ENCODE results near the gene RFTN1. TPM values are rescaled to one million over a fixed set of nuclear protein-coding genes. Genes with fewer than 3 reads are reported as not detected.

Gene RFTN1
- polyA plus RNA-seq, 1 donor from 2014 or later: 43.1 TPM

GRCh38 chr3:16441371-16441875 is 72.1 kb downstream of the RFTN1 start:
- H3K4me3 Mint-ChIP-seq: no peak overlapping the region
- H3K36me3 Mint-ChIP-seq: peaks cover 6% of the 10 kb centered on the region
- peaks cover 0 to 10% (median 0%) of the 10 kb centered on the region in 3 donors for H3K9me3 Mint-ChIP-seq
- no peak overlapping the region for H3K27ac Mint-ChIP-seq
- H3K4me1 Mint-ChIP-seq: peaks cover 4 to 16% (median 12%) of the 10 kb centered on the region in 3 donors
- no peaks in the 10 kb centered on the region for H3K27me3 Mint-ChIP-seq

DNA sequence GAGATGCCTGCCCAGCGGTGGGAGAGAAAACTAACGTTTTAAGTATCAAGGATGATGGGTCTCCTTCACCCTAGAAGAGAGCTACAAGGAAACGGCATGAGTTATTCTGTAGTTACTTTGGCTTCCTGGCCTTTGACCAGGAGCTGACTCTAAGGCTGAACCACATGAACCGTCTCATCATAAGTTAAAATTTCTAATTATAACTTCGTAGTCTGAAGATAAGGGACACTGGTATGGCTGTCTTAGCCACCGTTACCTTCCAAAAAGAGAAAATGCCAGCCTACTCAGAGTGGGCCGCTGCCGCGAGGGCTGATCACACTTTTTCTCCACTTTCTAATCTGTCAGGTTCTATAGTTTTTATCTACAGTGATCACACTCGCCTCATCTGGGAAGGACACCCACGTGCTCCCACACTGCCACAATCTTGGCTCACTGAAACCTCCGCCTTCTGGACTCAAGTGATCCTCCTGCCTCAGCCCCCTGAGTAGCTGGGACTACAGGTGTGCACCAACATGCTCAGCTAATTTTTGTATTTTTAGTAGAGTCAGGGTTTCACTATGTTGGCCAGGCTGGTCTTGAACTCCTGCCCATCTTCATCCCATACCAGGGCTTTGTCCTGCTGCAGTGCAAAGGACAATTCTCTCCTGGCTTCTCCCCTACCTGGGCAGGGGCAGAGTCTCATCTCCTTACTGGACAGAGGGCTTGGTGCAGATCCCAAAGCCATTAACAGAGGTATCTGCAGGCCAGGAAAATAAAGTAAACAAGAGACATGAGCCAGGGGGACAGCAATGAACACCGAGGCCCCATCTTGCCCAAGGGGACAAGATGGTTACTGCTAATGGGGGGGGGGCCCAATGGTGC is 73.4 kb downstream of the RFTN1 start:
- Mint-ChIP-seq H3K9me3 (peaks cover 0 to 10% (median 0%) of the 10 kb centered on the region in 3 donors), H3K4me1 (peaks cover 4 to 16% (median 12%) of the 10 kb centered on the region in 3 donors), H3K4me3 (peak overlapping the region in 1 of 4 donors; percentile 47), H3K36me3 (peaks cover 4% of the 10 kb centered on the region), H3K27ac (peak overlapping the region in 1 of 3 donors; percentile 65), H3K27me3 (no peaks in the 10 kb centered on the region)

- Mint-ChIP-seq H3K9me3 (peaks cover 0 to 10% (median 0%) of the 10 kb centered on the region in 3 donors), H3K36me3 (peaks cover 4% of the 10 kb centered on the region), H3K27me3 (no peaks in the 10 kb centered on the region), H3K4me3 (no peak overlapping the region), H3K4me1 (peaks cover 4 to 16% (median 12%) of the 10 kb centered on the region in 3 donors), H3K27ac (no peak overlapping the region)
These were observed 74.2 kb downstream of the RFTN1 start for GRCh38 chr3:16439163-16439847.

GRCh38 chr3:16437640-16438039 is 75.9 kb downstream of the RFTN1 start:
- Mint-ChIP-seq H3K27me3 (peaks cover 2% of the 10 kb centered on the region), H3K36me3 (no peaks in the 10 kb centered on the region), H3K27ac (no peak overlapping the region), H3K9me3 (peaks cover 0 to 3% (median 0%) of the 10 kb centered on the region in 3 donors), H3K4me3 (no peak overlapping the region), H3K4me1 (peaks cover 15 to 21% (median 17%) of the 10 kb centered on the region in 3 donors)

- Mint-ChIP-seq H3K9me3 (no peaks in the 10 kb centered on the region), H3K27me3 (peaks cover 20% of the 10 kb centered on the region), H3K4me1 (peaks cover 28 to 31% (median 29%) of the 10 kb centered on the region in 3 donors), H3K4me3 (peak overlapping the region in 3 of 4 donors; percentile 0 to 85 (median 72)), H3K27ac (peak overlapping the region; percentile 14 to 56 (median 18)), H3K36me3 (no peaks in the 10 kb centered on the region)
These were observed 79.8 kb downstream of the RFTN1 start for GRCh38 chr3:16433701-16434151.

- H3K9me3 Mint-ChIP-seq: no peaks in the 10 kb centered on the region
- no peaks in the 10 kb centered on the region for H3K36me3 Mint-ChIP-seq
- H3K4me3 Mint-ChIP-seq: no peak overlapping the region
- H3K27me3 Mint-ChIP-seq: peaks cover 20% of the 10 kb centered on the region
- H3K27ac Mint-ChIP-seq: no peak overlapping the region
- peaks cover 28 to 32% (median 29%) of the 10 kb centered on the region in 3 donors for H3K4me1 Mint-ChIP-seq
These were observed 80.8 kb downstream of the RFTN1 start for GRCh38 chr3:16432714-16433113.

DNA sequence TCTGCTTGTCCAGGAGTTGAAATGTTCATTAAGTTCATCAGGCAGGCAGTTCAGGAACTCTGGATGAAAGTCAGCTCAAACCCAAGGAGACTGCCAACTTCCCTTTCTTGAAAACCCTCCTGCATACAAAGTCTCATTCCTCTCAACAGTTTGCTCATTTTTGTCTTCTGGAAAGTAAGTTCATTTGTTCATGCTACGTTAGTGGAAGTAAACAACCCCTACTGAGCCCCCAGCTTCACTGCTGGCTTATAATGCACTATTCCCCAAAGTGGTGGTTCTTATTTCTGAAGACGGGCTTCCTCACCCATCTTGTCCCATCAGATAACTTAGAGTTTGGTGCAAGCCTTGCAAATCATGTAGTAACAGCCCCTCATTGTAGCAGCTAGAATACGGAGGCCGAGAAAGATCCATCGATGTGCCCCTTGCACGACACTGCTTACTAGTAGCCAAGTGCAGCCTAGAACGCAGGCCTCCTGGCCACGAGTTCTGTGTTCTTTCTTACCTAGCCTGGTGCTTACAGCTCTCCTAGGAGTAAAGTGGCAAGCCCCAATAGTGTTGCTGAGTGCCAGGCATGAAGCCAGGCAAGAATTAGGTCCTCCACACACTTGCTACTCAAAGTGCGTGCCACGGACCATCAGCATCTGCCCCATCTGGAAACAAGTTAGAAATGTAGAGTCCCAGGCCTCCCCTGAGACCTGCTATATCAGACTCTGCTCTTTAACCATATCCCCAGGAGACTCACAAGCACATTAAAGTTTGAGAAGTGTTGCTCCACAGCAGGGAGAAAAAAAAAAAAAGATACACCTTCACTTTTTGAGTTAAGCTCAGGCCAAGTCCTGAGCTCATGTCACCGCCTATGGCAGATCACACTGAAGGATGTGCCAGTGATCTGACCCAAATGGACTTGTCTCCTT is 82.5 kb downstream of the RFTN1 start:
- Mint-ChIP-seq H3K9me3 (no peaks in the 10 kb centered on the region), H3K36me3 (peaks cover 7% of the 10 kb centered on the region), H3K27me3 (peaks cover 24% of the 10 kb centered on the region), H3K4me3 (peak overlapping the region in 3 of 4 donors; percentile 4 to 43 (median 23)), H3K27ac (peak overlapping the region; percentile 15 to 76 (median 16)), H3K4me1 (peaks cover 28 to 35% (median 29%) of the 10 kb centered on the region in 3 donors)

GRCh38 chr3:16429086-16429485 is 84.4 kb downstream of the RFTN1 start:
- no peak overlapping the region for H3K4me3 Mint-ChIP-seq
- no peak overlapping the region for H3K27ac Mint-ChIP-seq
- H3K27me3 Mint-ChIP-seq: peaks cover 26% of the 10 kb centered on the region
- H3K4me1 Mint-ChIP-seq: peaks cover 30 to 39% (median 36%) of the 10 kb centered on the region in 3 donors
- H3K36me3 Mint-ChIP-seq: peaks cover 10% of the 10 kb centered on the region
- no peaks in the 10 kb centered on the region for H3K9me3 Mint-ChIP-seq

GRCh38 chr3:16428612-16429011 is 84.9 kb downstream of the RFTN1 start:
- Mint-ChIP-seq H3K27ac (no peak overlapping the region), H3K4me3 (no peak overlapping the region), H3K4me1 (peaks cover 27 to 34% (median 33%) of the 10 kb centered on the region in 3 donors), H3K9me3 (no peaks in the 10 kb centered on the region), H3K27me3 (peaks cover 26% of the 10 kb centered on the region), H3K36me3 (peaks cover 10% of the 10 kb centered on the region)

DNA sequence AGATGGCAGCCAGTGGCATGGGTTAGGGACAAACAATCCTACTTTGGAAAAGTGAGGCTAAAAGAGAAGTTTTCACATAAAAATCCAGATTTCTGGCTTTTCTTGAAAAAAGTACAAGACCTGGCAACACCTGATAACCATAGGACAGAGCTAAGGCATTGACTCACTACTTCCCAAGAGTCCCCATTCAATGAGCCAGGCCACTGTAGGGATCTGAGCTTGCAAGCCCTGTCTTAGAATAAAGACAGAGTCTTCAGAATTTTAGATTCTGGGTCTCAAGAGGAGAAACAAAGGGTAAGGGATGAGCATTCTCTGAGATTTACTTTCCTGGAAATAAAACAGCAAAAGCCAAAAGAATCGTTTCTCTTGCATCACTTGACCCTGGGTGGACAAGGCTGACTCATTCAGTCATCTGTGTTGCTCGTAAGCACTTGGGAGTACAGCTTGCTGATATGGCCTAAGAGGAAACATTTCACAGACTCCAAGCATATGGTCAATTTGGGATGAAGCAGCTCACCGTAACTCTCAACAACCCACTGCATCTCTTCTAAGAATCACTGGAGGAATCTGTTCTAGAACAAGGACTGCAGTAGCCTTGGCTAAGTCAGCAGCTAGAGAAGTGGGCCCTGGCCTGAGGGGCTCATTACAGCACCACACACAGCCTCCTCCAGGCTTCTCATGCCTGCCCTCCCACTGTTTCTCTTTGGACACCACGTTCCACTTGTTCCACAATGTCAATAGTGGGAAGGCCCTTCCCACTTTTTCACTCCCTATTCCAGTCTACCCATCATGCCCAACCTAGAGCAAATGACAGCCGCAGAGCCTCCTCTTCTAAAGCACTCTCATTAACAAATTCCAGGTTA is 86.2 kb downstream of the RFTN1 start:
- Mint-ChIP-seq H3K4me1 (peaks cover 18 to 32% (median 30%) of the 10 kb centered on the region in 3 donors), H3K36me3 (peaks cover 10% of the 10 kb centered on the region), H3K9me3 (no peaks in the 10 kb centered on the region), H3K27ac (no peak overlapping the region), H3K4me3 (no peak overlapping the region), H3K27me3 (peaks cover 25% of the 10 kb centered on the region)

DNA sequence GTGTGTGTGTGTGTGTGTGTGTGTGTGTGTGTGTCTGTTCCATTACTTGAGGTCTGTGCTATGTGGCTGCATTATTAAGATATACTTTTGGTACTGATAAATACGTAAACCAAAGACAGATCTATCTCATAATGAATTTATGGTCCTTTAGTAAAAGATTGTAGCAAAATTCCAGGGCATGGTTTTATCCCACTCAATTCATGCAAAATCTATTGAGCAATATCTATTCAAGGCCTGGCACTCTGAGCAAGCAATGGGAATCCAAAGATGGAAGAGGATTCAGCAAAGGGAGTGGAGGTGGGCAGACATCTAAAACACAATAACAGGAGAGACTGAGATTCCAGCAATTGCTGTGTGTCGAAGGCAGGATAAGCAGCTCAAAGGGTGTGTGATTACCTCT is 86.8 kb downstream of the RFTN1 start:
- Mint-ChIP-seq H3K4me3 (no peak overlapping the region), H3K27me3 (peaks cover 20% of the 10 kb centered on the region), H3K27ac (no peak overlapping the region), H3K9me3 (no peaks in the 10 kb centered on the region), H3K36me3 (peaks cover 10% of the 10 kb centered on the region), H3K4me1 (peaks cover 14 to 28% (median 27%) of the 10 kb centered on the region in 3 donors)

GRCh38 chr3:16426029-16426400 is 87.5 kb downstream of the RFTN1 start:
- no peaks in the 10 kb centered on the region for H3K9me3 Mint-ChIP-seq
- H3K4me1 Mint-ChIP-seq: peaks cover 8 to 22% (median 20%) of the 10 kb centered on the region in 3 donors
- H3K4me3 Mint-ChIP-seq: no peak overlapping the region
- no peak overlapping the region for H3K27ac Mint-ChIP-seq
- peaks cover 10% of the 10 kb centered on the region for H3K36me3 Mint-ChIP-seq
- peaks cover 15% of the 10 kb centered on the region for H3K27me3 Mint-ChIP-seq

GRCh38 chr3:16425398-16426028 is 88.0 kb downstream of the RFTN1 start:
- Mint-ChIP-seq H3K27me3 (peaks cover 10% of the 10 kb centered on the region), H3K27ac (no peak overlapping the region), H3K4me3 (no peak overlapping the region), H3K36me3 (peaks cover 10% of the 10 kb centered on the region), H3K4me1 (peaks cover 4 to 17% (median 16%) of the 10 kb centered on the region in 3 donors), H3K9me3 (no peaks in the 10 kb centered on the region)
